ENCODE results near the gene USP36.

The USP36 gene

DNA sequence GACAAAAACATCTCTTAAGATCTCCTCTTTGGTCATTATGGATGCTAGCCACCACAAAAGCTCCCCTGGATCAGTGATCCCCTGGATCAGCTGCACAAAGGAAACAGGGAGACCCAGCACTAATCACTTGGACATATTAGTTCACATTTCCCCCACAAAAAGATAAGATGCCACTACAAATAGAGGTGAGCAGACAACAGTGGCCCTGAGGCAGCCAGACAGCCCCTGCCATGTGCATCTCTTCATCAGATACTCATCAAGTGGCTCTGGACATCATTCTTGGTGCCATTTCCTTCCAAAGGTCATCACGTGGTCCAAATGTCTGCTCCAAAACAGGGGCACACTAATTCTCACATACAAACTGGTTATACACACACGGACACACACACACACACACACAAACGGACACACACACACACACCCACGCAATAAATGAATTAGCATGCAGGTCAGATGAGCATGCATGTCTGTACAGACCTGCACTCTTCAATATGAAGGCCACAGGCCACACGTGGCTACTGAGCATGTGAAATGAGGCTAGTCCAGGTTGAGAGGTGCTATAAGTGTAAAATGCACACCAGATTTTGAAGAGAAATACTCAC, 4.1 kb downstream of the USP36 start:
- DNase-seq, result no peak

DNA sequence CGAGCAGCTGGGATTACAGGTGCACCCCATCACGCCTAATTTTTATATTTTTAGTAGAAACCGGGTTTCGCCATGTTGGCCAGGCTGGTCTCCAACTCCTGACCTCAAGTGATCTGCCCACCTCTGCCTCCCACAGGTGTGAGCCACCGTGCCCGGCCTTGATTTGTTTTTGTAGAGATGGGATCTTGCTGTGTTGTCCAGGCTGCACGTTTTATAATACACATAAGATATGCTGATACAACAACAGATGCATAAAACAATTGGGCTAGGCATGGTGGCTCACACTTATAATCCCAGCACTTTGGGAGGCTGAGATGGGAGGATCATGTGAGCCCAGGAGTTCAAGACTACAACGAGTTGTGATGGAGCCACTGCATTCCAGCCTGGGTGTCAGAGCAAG, 6.0 kb downstream of the USP36 start:
- DNase-seq, result no peak

- no peak for DNase-seq
Measured at GRCh38 chr17:78832541-78832810, 8.1 kb downstream of the USP36 start.

- DNase-seq, result no peak
Measured at GRCh38 chr17:78831688-78832540, 8.7 kb downstream of the USP36 start.

DNA sequence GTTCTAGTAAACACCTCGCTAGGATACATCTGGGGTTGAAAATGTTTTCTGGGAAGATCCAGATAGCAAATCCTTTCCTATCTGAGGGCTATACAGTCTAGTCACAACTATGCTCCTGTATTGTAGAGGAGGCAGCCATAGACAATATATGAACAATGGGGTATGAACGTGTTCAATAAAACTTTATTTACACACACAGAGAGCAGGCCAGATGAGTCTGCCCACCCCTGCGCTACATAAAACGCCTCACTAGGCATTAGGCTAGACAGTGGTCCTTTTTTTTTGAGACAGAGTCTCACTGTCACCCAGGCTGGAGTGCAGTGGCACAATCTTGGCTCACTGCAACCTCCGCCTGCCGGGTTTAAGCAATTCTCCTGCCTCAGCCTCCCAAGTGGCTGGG, 11.1 kb downstream of the USP36 start:
- no peak for DNase-seq

- DNase-seq, result no peak
Measured at GRCh38 chr17:78828470-78829185, 12.0 kb downstream of the USP36 start.

- no peak for DNase-seq
Measured at GRCh38 chr17:78826836-78827509, 13.6 kb downstream of the USP36 start.

DNA sequence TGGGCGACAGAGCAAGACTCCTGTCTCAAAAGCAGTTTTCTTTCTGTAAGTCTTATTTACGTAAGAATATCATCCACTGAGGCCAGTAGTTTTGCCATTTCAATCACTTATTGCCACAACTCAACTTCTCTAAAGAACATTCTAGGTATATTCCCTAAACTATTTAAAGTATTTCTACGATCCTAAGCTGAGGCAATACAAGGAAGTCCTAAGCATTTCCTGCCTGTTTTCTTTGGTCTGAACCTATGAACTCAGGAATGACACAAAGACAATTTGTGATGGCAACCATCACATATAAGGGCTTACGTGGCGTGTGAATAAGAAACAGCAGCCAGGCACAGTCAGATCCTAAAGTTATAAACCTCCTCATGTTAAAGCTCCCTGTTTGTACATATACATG, 14.2 kb downstream of the USP36 start:
- DNase-seq, result no peak

DNA sequence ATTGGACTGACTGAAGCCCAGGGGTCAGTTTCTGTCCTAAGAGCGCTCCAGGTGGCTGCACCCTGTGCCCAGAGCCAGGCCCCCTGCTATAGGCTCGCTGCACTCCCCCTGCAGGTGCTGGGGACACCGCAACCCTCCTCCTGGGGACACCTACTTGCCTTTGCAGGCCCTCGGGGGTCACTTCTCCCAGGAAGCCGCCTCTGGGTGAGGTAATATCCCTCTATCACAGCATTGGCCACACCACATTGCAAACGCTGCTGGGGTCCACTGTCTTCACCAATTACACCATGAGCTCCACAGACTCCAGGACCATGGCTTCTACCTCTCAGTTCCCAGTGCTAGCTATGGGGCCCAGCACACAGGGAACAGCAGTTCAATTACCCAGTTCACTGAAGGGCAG, 14.9 kb downstream of the USP36 start:
- no peak for DNase-seq

GRCh38 chr17:78824240-78824639, 16.4 kb downstream of the USP36 start:
- no peak for DNase-seq

GRCh38 chr17:78823282-78824046, 17.1 kb downstream of the USP36 start:
- no peak for DNase-seq

DNA sequence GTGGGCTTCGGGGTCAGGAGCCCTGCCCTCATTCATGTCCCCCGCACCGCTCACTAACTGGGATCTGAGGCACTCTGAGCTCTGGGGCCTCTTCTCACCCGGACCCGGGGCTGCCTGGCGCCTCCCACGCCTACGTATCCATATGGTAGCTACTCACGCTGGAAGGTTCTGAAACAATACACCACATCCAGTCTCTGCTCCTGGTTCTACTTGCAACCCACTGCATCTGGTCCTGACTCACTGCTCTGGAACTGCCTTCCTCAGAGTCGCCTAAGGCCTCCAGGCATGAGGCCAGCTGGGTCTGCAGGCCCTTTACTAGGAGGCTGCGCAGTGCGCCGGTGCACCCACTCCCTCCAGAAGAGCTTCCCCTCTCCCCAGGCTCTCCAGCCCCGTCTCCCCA, 18.1 kb downstream of the USP36 start:
- no peak for DNase-seq

GRCh38 chr17:78821961-78822360, 18.7 kb downstream of the USP36 start:
- no peak for DNase-seq

DNA sequence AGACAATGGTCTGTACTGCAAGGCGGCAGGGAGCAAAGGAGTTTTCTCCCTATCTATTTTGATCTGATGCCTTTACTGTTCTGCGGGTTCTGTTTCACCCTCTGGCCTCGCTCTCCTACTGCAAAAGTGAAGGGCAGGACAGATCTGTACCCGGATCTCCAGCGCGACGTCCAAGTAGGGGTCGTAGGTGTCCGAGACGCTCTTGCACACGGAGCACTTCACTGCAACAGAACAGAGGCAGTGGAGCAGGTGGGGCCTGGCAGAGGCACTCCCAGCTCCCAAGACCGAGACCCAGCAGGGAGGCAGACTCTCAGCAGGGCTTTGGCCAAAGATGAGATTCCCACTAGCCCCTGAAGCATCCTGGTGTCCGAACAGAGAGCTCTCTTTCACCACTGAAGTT, 19.8 kb downstream of the USP36 start:
- no peak for DNase-seq

- no peak for DNase-seq
Measured at GRCh38 chr17:78819806-78820792, 20.5 kb downstream of the USP36 start.

DNA sequence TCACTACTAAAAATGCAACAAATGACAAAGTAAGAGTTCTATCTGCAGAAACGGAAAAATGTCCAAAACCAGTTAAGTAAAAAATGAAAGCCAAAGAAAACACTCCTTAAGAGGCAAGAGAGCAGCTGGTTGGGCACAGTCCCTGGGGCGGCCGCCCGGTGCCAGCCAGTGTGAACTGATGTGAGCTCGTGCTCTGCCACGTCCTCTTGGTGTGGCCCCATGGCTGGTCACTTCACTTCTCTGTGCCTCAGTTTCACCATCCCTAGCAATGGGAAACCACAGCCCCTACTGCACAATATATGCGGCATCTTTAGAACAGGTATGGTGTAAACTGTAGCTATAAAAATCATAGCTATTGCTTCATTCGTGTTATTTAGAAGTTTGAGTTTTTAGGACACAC, 21.2 kb downstream of the USP36 start:
- no peak for DNase-seq

DNA sequence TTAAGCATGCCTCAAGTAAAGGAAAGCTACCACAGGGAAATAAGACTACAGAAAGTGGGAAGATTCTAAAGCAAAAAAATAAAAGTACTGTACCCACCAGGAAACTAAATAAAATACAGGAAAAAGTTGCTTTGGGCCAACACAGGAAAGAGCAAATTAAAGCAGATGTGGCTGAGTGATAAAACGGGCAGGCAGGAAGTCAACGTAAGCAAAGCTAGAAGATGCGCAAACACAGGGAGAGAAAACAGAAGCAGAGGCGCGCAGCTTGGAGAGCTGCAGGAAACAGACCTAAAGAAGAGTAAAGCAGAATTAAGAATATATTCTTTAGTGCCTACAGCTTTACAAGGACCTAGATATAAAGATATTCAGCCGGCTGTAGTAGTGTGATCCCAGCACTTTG, 21.7 kb downstream of the USP36 start:
- peak; percentile 57 for DNase-seq

DNA sequence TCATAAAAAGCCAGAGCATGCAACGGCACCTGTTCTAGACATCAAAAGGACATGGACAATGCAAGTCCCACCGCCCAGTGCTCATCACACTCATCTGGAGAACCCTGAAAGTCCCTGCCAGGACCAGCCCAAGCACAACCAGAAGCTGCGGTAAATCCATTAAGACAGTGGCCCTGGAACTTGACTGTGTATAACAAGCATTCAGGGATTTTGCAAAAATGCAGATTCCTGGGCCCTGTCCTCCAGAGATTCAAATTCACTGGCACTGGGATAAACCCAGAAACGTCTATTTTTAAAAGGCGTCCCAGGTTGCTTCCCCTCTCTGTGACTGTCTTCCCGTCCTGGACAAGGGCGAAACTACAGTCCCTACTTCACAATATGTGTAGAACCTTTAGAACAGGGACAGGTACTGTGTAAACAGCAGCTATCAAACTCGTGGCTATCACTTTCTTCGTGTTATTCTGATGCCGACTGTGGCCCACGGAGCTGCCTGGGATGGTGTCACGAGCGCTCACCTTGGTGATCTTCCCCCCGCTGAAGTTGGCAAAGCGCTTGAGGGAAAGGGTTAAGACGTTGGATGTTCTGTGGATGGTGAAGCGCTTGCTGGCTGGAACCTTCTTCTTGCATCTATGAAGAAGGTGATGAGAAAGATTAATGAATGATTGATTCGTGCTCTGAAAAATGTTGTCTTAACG, 22.3 kb downstream of the USP36 start:
- no peak for DNase-seq

GRCh38 chr17:78817123-78817522, 23.5 kb downstream of the USP36 start:
- peak; percentile 93 for DNase-seq

GRCh38 chr17:78815696-78816095, 24.9 kb downstream of the USP36 start:
- no peak for DNase-seq

- DNase-seq, result no peak
Measured at GRCh38 chr17:78812855-78813254, 27.8 kb downstream of the USP36 start.

Data from activated CD4-positive, alpha-beta T cell treated with anti-CD3 and anti-CD28 coated beads, Interleukin-2, amount 50 U/mL, for 16 hours (primary cell).